ENCODE data around the gene MAPKBP1. TPM values are rescaled to one million over a fixed set of nuclear protein-coding genes. Genes with fewer than 3 reads are reported as not detected.

MAPKBP1 gene
- polyA plus RNA-seq, 3 donors: 0.76 to 8.6 (median 1.1) TPM

DNA sequence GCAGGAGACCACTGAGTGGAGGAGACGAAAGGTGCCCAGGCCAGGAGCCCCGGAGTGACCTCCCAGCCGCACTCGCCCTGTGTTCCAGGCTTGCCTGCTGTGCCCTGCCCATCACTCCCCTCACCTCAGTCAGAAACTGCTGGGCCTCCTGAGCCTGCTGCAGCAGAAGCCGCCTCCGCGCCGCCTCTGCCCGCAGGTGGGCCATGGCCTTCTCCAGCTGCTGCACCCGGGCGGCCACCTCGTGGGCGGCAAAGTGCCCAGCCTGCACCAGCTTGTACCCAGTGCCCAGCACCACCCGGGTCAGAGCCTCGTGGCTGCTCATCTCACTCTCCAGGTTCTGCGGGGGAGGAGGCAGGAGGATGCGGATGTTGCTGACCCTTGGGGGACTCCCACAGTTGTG is 82.0 kb downstream of the MAPKBP1 start:
- H3K4me3 Mint-ChIP-seq: no peak overlapping the region
- Histone ChIP-seq H4K20me1 (ENCODE audit: insufficient read depth, low read length) (no peaks in the 10 kb centered on the region), H3K4me3 (replicated peaks in 1 of 3; ENCODE audit: low read depth in 2 of 3, low read length in 3 of 3) (no peak overlapping the region), H3K27ac (ENCODE audit: low read depth in 1 of 2, low read length in 2 of 2) (no peak overlapping the region), H3K9ac (ENCODE audit: insufficient read depth, low read length, poor library complexity, severe bottlenecking) (no peak overlapping the region), H2AFZ (ENCODE audit: insufficient read depth, low read depth, low read length, poor library complexity, severe bottlenecking) (no peak overlapping the region), H3K79me2 (ENCODE audit: insufficient read depth, low read length) (no peaks in the 10 kb centered on the region), H3K36me3 (replicated peaks in 1 of 2; ENCODE audit: control insufficient read depth in 1 of 2, insufficient read depth in 2 of 2, low read length in 2 of 2) (no peaks in the 10 kb centered on the region), H3K27me3 (ENCODE audit: control insufficient read depth in 2 of 2, insufficient read depth in 2 of 2, low read length in 2 of 2) (no peaks in the 10 kb centered on the region), H3K9me3 (replicated peaks in 1 of 2; ENCODE audit: control insufficient read depth in 1 of 2, insufficient read depth in 1 of 2, low read length in 2 of 2) (no peaks in the 10 kb centered on the region), H3K4me2 (replicated peaks; ENCODE audit: extremely low read depth, low read length, poor library complexity, severe bottlenecking) (no peak overlapping the region), H3K4me1 (ENCODE audit: control insufficient read depth in 1 of 2, insufficient read depth in 2 of 2, low read length in 2 of 2) (peaks cover 3 to 9% of the 10 kb centered on the region in 2 donors)
- intact Hi-C loops (cut with micrococcal nuclease): no loop called here
- H3K27me3 Mint-ChIP-seq (ENCODE audit: low read depth in 3 of 3): peaks cover 0 to 5% (median 3%) of the 10 kb centered on the region in 3 donors
- WGBS (ENCODE audit: insufficient coverage): 94% methylated on average over 16 of the region's 17 CpGs
- no peak for DNase-seq
- H3K4me1 Mint-ChIP-seq: peaks cover 12% of the 10 kb centered on the region
- TF ChIP-seq, protein P1, sequence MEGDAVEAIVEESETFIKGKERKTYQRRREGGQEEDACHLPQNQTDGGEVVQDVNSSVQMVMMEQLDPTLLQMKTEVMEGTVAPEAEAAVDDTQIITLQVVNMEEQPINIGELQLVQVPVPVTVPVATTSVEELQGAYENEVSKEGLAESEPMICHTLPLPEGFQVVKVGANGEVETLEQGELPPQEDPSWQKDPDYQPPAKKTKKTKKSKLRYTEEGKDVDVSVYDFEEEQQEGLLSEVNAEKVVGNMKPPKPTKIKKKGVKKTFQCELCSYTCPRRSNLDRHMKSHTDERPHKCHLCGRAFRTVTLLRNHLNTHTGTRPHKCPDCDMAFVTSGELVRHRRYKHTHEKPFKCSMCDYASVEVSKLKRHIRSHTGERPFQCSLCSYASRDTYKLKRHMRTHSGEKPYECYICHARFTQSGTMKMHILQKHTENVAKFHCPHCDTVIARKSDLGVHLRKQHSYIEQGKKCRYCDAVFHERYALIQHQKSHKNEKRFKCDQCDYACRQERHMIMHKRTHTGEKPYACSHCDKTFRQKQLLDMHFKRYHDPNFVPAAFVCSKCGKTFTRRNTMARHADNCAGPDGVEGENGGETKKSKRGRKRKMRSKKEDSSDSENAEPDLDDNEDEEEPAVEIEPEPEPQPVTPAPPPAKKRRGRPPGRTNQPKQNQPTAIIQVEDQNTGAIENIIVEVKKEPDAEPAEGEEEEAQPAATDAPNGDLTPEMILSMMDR (IDR thresholded peaks at IDR 0.05): no peak
- no peaks in the 10 kb centered on the region for H3K9me3 Mint-ChIP-seq
- no peak overlapping the region for H3K27ac Mint-ChIP-seq
- no peaks in the 10 kb centered on the region for H3K36me3 Mint-ChIP-seq

DNA sequence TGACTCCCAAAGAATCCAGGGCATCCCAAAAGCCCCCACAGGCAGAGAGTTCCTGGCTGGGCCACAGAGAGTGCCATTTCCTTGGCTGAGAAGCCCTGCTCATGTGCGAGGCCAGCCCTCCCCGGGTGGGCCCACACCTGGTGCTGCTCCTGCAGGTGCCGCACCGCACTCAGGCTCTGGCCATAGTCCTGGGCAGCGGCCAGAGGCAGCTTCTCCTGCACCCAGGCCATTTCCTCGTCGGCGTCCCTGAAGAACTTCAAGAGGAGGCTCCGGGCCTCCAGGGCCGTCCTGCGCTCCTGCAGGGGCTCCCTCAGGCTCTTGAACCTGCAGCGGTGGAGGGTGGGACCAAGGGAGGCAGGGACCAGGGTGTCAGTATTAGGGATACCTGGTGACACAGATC is 82.4 kb downstream of the MAPKBP1 start:
- no peak overlapping the region for H3K4me3 ChIP-seq (replicated peaks in 1 of 3; ENCODE audit: low read depth in 2 of 3, low read length in 3 of 3)
- no peaks in the 10 kb centered on the region for H3K79me2 ChIP-seq (ENCODE audit: insufficient read depth, low read length)
- Mint-ChIP-seq H3K27ac (no peak overlapping the region), H3K9me3 (no peaks in the 10 kb centered on the region), H3K4me3 (no peak overlapping the region), H3K27me3 (ENCODE audit: low read depth in 3 of 3) (peaks cover 0 to 4% (median 3%) of the 10 kb centered on the region in 3 donors), H3K36me3 (no peaks in the 10 kb centered on the region), H3K4me1 (peaks cover 12% of the 10 kb centered on the region)
- WGBS (ENCODE audit: insufficient coverage): 96% methylated on average over 12 of the region's 12 CpGs
- no peak for DNase-seq
- no peaks in the 10 kb centered on the region for H4K20me1 ChIP-seq (ENCODE audit: insufficient read depth, low read length)
- intact Hi-C loops (cut with micrococcal nuclease): no loop called here
- H3K9ac ChIP-seq (ENCODE audit: insufficient read depth, low read length, poor library complexity, severe bottlenecking): no peak overlapping the region
- H2AFZ ChIP-seq (ENCODE audit: insufficient read depth, low read depth, low read length, poor library complexity, severe bottlenecking): no peak overlapping the region
- TF ChIP-seq, protein P1 (IDR thresholded peaks at IDR 0.05): no peak
- H3K27ac ChIP-seq (ENCODE audit: low read depth in 1 of 2, low read length in 2 of 2): no peak overlapping the region
- H3K27me3 ChIP-seq (ENCODE audit: control insufficient read depth in 2 of 2, insufficient read depth in 2 of 2, low read length in 2 of 2): no peaks in the 10 kb centered on the region
- H3K36me3 ChIP-seq (replicated peaks in 1 of 2; ENCODE audit: control insufficient read depth in 1 of 2, insufficient read depth in 2 of 2, low read length in 2 of 2): no peaks in the 10 kb centered on the region
- H3K4me2 ChIP-seq (replicated peaks; ENCODE audit: extremely low read depth, low read length, poor library complexity, severe bottlenecking): no peak overlapping the region
- no peaks in the 10 kb centered on the region for H3K9me3 ChIP-seq (replicated peaks in 1 of 2; ENCODE audit: control insufficient read depth in 1 of 2, insufficient read depth in 1 of 2, low read length in 2 of 2)
- peaks cover 3 to 9% of the 10 kb centered on the region in 2 donors for H3K4me1 ChIP-seq (ENCODE audit: control insufficient read depth in 1 of 2, insufficient read depth in 2 of 2, low read length in 2 of 2)

All from CD14-positive monocyte (primary cell).